HepG2 (cell line): ENCODE data around the gene SLFN12L. TPM values are rescaled to one million over a fixed set of nuclear protein-coding genes. Genes with fewer than 3 reads are reported as not detected.

ENCODE experiments used
- ATAC-seq: fragments of 200-7000 bp; cut with Tn5 transposase; 3 replicates; pipeline ENCODE4 v1.9.1; 2020; ENCODE audit warnings: mild to moderate bottlenecking, moderate library complexity
- BruUV-seq: library from RNA; stranded (reverse); fragments of 400-500 nt; replicated peaks from 2 replicates; lab custom pipeline; 2021; lab: Mats Ljungman, UMichigan
- CTCF ChIA-PET: fragments of 300-600 bp; formaldehyde crosslinking; extraction: SDS; loops from one replicate; lab custom pipeline; 2021; ENCODE audit warnings: low total read pairs, inconsistent platforms, low intra/inter-chr PET ratio; lab: Yijun Ruan, JAX
- POLR2A ChIA-PET: fragments of 350-600 bp; sonication (Branson Sonifier 250); formaldehyde crosslinking; loops from one replicate; lab custom pipeline; 2020; ENCODE audit warnings: antibody characterized with exemption, inconsistent platforms; lab: Yijun Ruan, JAX
- DNase-seq: peaks from one replicate; pipeline ENCODE4 v3.0.0-alpha.2; 2015; ENCODE audit warnings: low spot score
- FAIRE-seq: peaks from 3 replicates; lab custom pipeline; 2011; peaks lifted over from hg19 to GRCh38; lab: Jason Lieb, UNC
- H2AFZ ChIP-seq: one replicate; pipeline ENCODE4 v1.6.1; 2011; ENCODE audit warnings: low read length, inconsistent platforms
- H3K27ac ChIP-seq: fragments of 300-600 bp; 3 replicates; pipeline ENCODE4 v1.8.0; 2011; ENCODE audit warnings: mixed run types, mild to moderate bottlenecking, mixed read lengths, low read length, inconsistent platforms; ENCODE audit not compliant: insufficient read depth; ENCODE audit errors: extremely low read length
- H3K27me3 ChIP-seq, 2 experiments: fragments of 200-600 bp in 1 of 2; 2 replicates in 1 of 2; 3 replicates in 1 of 2; pipeline versions ENCODE4 v1.6.0 to v1.8.0; 2011; ENCODE audit warnings: low read length in 2 of 2, mild to moderate bottlenecking in 2 of 2, moderate library complexity in 2 of 2, inconsistent platforms in 1 of 2; ENCODE audit not compliant: insufficient read depth in 2 of 2, control insufficient read depth in 1 of 2
- H3K36me3 ChIP-seq, 2 experiments: fragments of 200-600 bp in 1 of 2; replicated peaks in 1 of 2; 2 replicates in 1 of 2; 3 replicates in 1 of 2; pipeline versions ENCODE4 v1.5.1 to v1.8.0; 2011; ENCODE audit warnings: low read length in 2 of 2, inconsistent platforms in 1 of 2; ENCODE audit not compliant: insufficient read depth in 2 of 2, control insufficient read depth in 1 of 2
- H3K4me1 ChIP-seq: 2 replicates; pipeline ENCODE4 v1.5.1; 2012; ENCODE audit warnings: low read length, inconsistent platforms; ENCODE audit not compliant: insufficient read depth
- H3K4me2 ChIP-seq: 2 replicates; pipeline ENCODE4 v1.6.0; 2011; ENCODE audit warnings: low read depth, low read length, inconsistent platforms
- H3K4me3 ChIP-seq, 3 experiments: fragments of 200-600 bp in 1 of 3; sonication (generic), shearing (Covaris generic) in 1 of 3; replicated peaks in 1 of 3; 2 replicates each; pipeline ENCODE4 v1.5.1; 2011 to 2016; ENCODE audit warnings: low read length in 3 of 3, inconsistent platforms in 2 of 3, low read depth in 2 of 3, mild to moderate bottlenecking in 2 of 3, control low read depth in 1 of 3, mixed read lengths in 1 of 3; ENCODE audit not compliant: insufficient read depth in 1 of 3
- H3K79me2 ChIP-seq: one replicate; pipeline ENCODE4 v1.6.1; 2011; ENCODE audit warnings: low read length, inconsistent platforms; ENCODE audit not compliant: insufficient read depth
- H3K9ac ChIP-seq: 2 replicates; pipeline ENCODE4 v1.6.0; 2011; ENCODE audit warnings: mild to moderate bottlenecking, low read depth, low read length, inconsistent platforms; ENCODE audit not compliant: insufficient read depth
- H3K9me3 ChIP-seq: 2 replicates; pipeline ENCODE4 v1.5.1; 2012; ENCODE audit warnings: mild to moderate bottlenecking, low read length
- H4K20me1 ChIP-seq: 2 replicates; pipeline ENCODE4 v1.6.0; 2011; ENCODE audit warnings: inconsistent platforms, mild to moderate bottlenecking, low read length, moderate library complexity; ENCODE audit not compliant: insufficient read depth
- ASH2L ChIP-seq: fragments of 300-600, 200-600 bp; sonication (generic); IDR thresholded peaks from 2 replicates; pipeline ENCODE4 v1.7.0; 2017; ENCODE audit warnings: low read depth, mild to moderate bottlenecking, moderate library complexity, mixed read lengths, low read length; ENCODE audit not compliant: insufficient read length
- DZIP1 ChIP-seq: sonication (generic); formaldehyde crosslinking; IDR thresholded peaks from 2 replicates; pipeline ENCODE4 v1.5.0; 2020; ENCODE audit warnings: mild to moderate bottlenecking, missing genetic modification reagents
- FOXO1 ChIP-seq: sonication (generic); formaldehyde crosslinking; IDR thresholded peaks from 2 replicates; pipeline ENCODE4 v1.4.0; 2020; ENCODE audit warnings: missing genetic modification reagents
- HNRNPLL ChIP-seq: fragments of 200-400 bp; formaldehyde crosslinking; IDR thresholded peaks from 2 replicates; pipeline ENCODE4 v1.6.1; 2017; ENCODE audit warnings: mild to moderate bottlenecking, low read depth, low read length; ENCODE audit not compliant: poor library complexity, severe bottlenecking
- MXI1 ChIP-seq: IDR thresholded peaks from 3 replicates; pipeline ENCODE4 v1.6.1; 2012; ENCODE audit warnings: low read depth, low read length, inconsistent platforms, borderline replicate concordance
- NBN ChIP-seq: fragments of 450-650 bp; conservative IDR thresholded peaks from 2 replicates; pipeline ENCODE4 v1.6.1; 2017
- NFE2L2 ChIP-seq: fragments of 150-350 bp; IDR thresholded peaks from 2 replicates; pipeline ENCODE4 v1.6.1; 2014; ENCODE audit warnings: low read length
- PHF21A ChIP-seq: sonication (generic); formaldehyde crosslinking; IDR thresholded peaks from 2 replicates; pipeline ENCODE4 v1.5.0; 2020; ENCODE audit warnings: mild to moderate bottlenecking, missing genetic modification reagents
- SRSF4 ChIP-seq: fragments of 200-400 bp; formaldehyde crosslinking; IDR thresholded peaks from one replicate; pipeline ENCODE4 v1.6.1; 2018; ENCODE audit warnings: mild to moderate bottlenecking, low read depth, low read length, moderate library complexity; ENCODE audit not compliant: poor library complexity, severe bottlenecking
- UBTF ChIP-seq: sonication (generic); formaldehyde crosslinking; IDR thresholded peaks from 2 replicates; pipeline ENCODE4 v1.4.0; 2020; ENCODE audit warnings: mild to moderate bottlenecking, missing genetic modification reagents
- ZBTB14 ChIP-seq: sonication (generic); formaldehyde crosslinking; IDR thresholded peaks from 2 replicates; pipeline ENCODE4 v1.4.0; 2020; ENCODE audit warnings: missing genetic modification reagents
- ZBTB43 ChIP-seq: sonication (generic); formaldehyde crosslinking; conservative IDR thresholded peaks from 2 replicates; pipeline ENCODE4 v1.4.0; 2020; ENCODE audit warnings: missing genetic modification reagents
- ZFX ChIP-seq: sonication (generic); formaldehyde crosslinking; IDR thresholded peaks from 2 replicates; pipeline ENCODE4 v1.4.0; 2020; ENCODE audit warnings: mild to moderate bottlenecking, low read depth, missing genetic modification reagents, moderate library complexity
- ZNF224 ChIP-seq: sonication (generic); formaldehyde crosslinking; IDR thresholded peaks from 2 replicates; pipeline ENCODE4 v1.5.0; 2020; ENCODE audit warnings: mild to moderate bottlenecking, missing genetic modification reagents
- ZNF253 ChIP-seq: sonication (generic); formaldehyde crosslinking; IDR thresholded peaks from 2 replicates; pipeline ENCODE4 v1.8.0; 2022; ENCODE audit warnings: mild to moderate bottlenecking, missing genetic modification reagents, borderline replicate concordance
- ZNF496 ChIP-seq: sonication (generic); formaldehyde crosslinking; IDR thresholded peaks from 2 replicates; pipeline ENCODE4 v1.8.1; 2023; ENCODE audit warnings: mild to moderate bottlenecking, moderate library complexity, missing genetic modification reagents; ENCODE audit not compliant: insufficient replicate concordance
- ZNF570 ChIP-seq: sonication (generic); formaldehyde crosslinking; IDR thresholded peaks from 2 replicates; pipeline ENCODE4 v1.4.0; 2020; ENCODE audit warnings: mild to moderate bottlenecking, missing genetic modification reagents, borderline replicate concordance
- ZSCAN21 ChIP-seq: sonication (generic); formaldehyde crosslinking; IDR thresholded peaks from 2 replicates; pipeline ENCODE4 v1.8.0; 2022; ENCODE audit warnings: mild to moderate bottlenecking, missing genetic modification reagents, moderate library complexity, borderline replicate concordance
- WGBS: methylation state at CpG from one replicate; pipeline ENCODE4 v1.1.6; 2017; ENCODE audit warnings: low lambda C conversion rate; 5-methylcytosine and 5-hydroxymethylcytosine counted together
- in situ Hi-C: cut with HindIII; loops from 2 replicates; pipeline ENCODE4 v1.10.0; 2017; ENCODE audit warnings: low pct_unique_long_range_greater_than_20kb; ENCODE audit not compliant: extremely low pct_ligation_motif_present
- intact Hi-C: fragments of 100-400 bp; cut with micrococcal nuclease; formaldehyde crosslinking; loops from one replicate; pipeline ENCODE4 v1.10.0; 2022; ENCODE audit not compliant: unreplicated experiment
- polyA plus RNA-seq, 8 experiments: library from polyadenylated mRNA; depleted of rRNA in 3 of 8; stranded (reverse) in 7 of 8; unstranded in 1 of 8; fragments of >200 nt; fragmentation: Illumina TruSeq in 4 of 8; extraction: Trizol in 4 of 8; gene quantifications; 2 replicates each; pipeline versions ENCODE4 v1.2.1 to v1.2.3, GENCODE V29; 2011 to 2016; ENCODE audit warnings: low read depth in 4 of 8, missing spikeins in 1 of 8, mixed read lengths in 1 of 8; ENCODE audit not compliant: insufficient read depth in 1 of 8
- total RNA-seq, 5 experiments: library from RNA; depleted of rRNA; stranded (reverse); fragments of >200 nt; fragmentation: Illumina TruSeq; extraction: Trizol; gene quantifications; 2 replicates each; pipeline ENCODE4 v1.2.3, GENCODE V29; 2016; ENCODE audit warnings: low read depth in 1 of 5

Gene SLFN12L
- total and polyA plus RNA-seq, 2 of the 13 experiments (the other 11 are each of a cell fraction or from before 2014, with no cell fraction given) = not detected

- ChIA-PET CTCF (no interaction called here), POLR2A (no interaction called here)
- peak overlapping the region in 1 of 3 experiments; percentile 42; a peak in 1 of 6 replicates for H3K4me3 ChIP-seq
- 0% methylated on average over 1 of the region's 1 CpG for WGBS
- H3K36me3 ChIP-seq = no peaks in the 10 kb centered on the region
- H3K4me1 ChIP-seq = no peaks in the 10 kb centered on the region
- no TSS peak for BruUV-seq
- 0 out of 5 replicates have a peak, but pooled peaks cover 0 to 3% of the 10 kb centered on the region in 2 experiments for H3K27me3 ChIP-seq
- TF ChIP-seq SRSF4 = no peak
- TF ChIP-seq FOXO1 (CRISPR knock-in tag) = no peak
- TF ChIP-seq NBN = no peak
- no peak for TF ChIP-seq ZNF570 (CRISPR knock-in tag)
- no peak for TF ChIP-seq ZNF224 (CRISPR knock-in tag)
- TF ChIP-seq ZBTB14 = no peak
- no peak for TF ChIP-seq ZSCAN21 (CRISPR knock-in tag)
- TF ChIP-seq ZNF496 = no peak
- TF ChIP-seq ZFX (CRISPR knock-in tag) = no peak
- no peak for TF ChIP-seq PHF21A
- TF ChIP-seq NFE2L2 = no peak
- no peak for TF ChIP-seq MXI1
- no peak for TF ChIP-seq ZBTB43 (CRISPR knock-in tag)
- TF ChIP-seq HNRNPLL = no peak
- no peak for TF ChIP-seq UBTF (CRISPR knock-in tag)
- no peak for TF ChIP-seq ZNF253
- no peak for TF ChIP-seq DZIP1 (CRISPR knock-in tag)
- no peak for TF ChIP-seq ASH2L
- no peaks in the 10 kb centered on the region for H3K9me3 ChIP-seq
- no peaks in the 10 kb centered on the region for H4K20me1 ChIP-seq
- no peak overlapping the region for H3K9ac ChIP-seq
- ATAC-seq (no peak), DNase-seq (no peak), FAIRE-seq (no peak)
- no peak overlapping the region for H3K27ac ChIP-seq
- intact Hi-C loops (no loop called here), in situ Hi-C loops (loop anchor here (25.0 kb wide), 1 partner anchor 1129 kb away; no protein-coding TSS in a partner anchor)
- no peaks in the 10 kb centered on the region for H3K79me2 ChIP-seq
- peak overlapping the region; percentile 74 for H3K4me2 ChIP-seq
- no peak overlapping the region for H2AFZ ChIP-seq
Observed at GRCh38 chr17:35541434-35541833, 4.0 kb upstream of the SLFN12L start.
